Small intestine (tissue), 7 donors: ENCODE results near the gene CCNB3. TPM values are rescaled to one million over a fixed set of nuclear protein-coding genes. Genes with fewer than 3 reads are reported as not detected.
A peak's percentile ranks its signal among the peaks of the same experiment; 100 is the strongest.

Experiments
- DNase-seq, 2 donors: peaks; one replicate each; pipeline versions ENCODE4 v3.0.0 to v3.0.0-alpha.2; 2013
- FAIRE-seq: peaks from 2 replicates; lab custom pipeline; 2012; peaks lifted over from hg19 to GRCh38; lab: Jason Lieb, UNC
- H3K27ac ChIP-seq, 3 donors: one replicate each; pipeline ENCODE4 v1.5.1; 2013; ENCODE audit warnings: low read length in 2 of 3, mild to moderate bottlenecking in 2 of 3, control low read depth in 1 of 3, inconsistent platforms in 1 of 3, low read depth in 1 of 3, moderate library complexity in 1 of 3
- H3K27me3 ChIP-seq, 3 donors: one replicate each; pipeline ENCODE4 v1.6.1; 2013; ENCODE audit warnings: low read length in 3 of 3, inconsistent platforms in 1 of 3; ENCODE audit not compliant: control insufficient read depth in 3 of 3, insufficient read depth in 3 of 3
- H3K36me3 ChIP-seq, 3 donors: one replicate each; pipeline ENCODE4 v1.6.1; 2013; ENCODE audit warnings: low read length in 3 of 3, inconsistent platforms in 1 of 3, low read depth in 1 of 3, mild to moderate bottlenecking in 1 of 3, moderate library complexity in 1 of 3; ENCODE audit not compliant: control insufficient read depth in 3 of 3, insufficient read depth in 2 of 3
- H3K4me1 ChIP-seq, 3 donors: one replicate each; pipeline ENCODE4 v1.6.1; 2013; ENCODE audit warnings: low read length in 2 of 3, inconsistent platforms in 1 of 3, low read depth in 1 of 3, mild to moderate bottlenecking in 1 of 3, moderate library complexity in 1 of 3; ENCODE audit not compliant: control insufficient read depth in 3 of 3, insufficient read depth in 2 of 3
- H3K4me3 ChIP-seq, 3 donors: one replicate each; pipeline ENCODE4 v1.5.1; 2013; ENCODE audit warnings: low read length in 3 of 3, control low read depth in 1 of 3, inconsistent platforms in 1 of 3, low read depth in 1 of 3, mild to moderate bottlenecking in 1 of 3, moderate library complexity in 1 of 3
- H3K9me3 ChIP-seq, 2 donors: one replicate each; pipeline ENCODE4 v1.6.1; 2013; ENCODE audit warnings: low read depth in 1 of 2, low read length in 1 of 2; ENCODE audit not compliant: control insufficient read depth in 2 of 2, insufficient read depth in 1 of 2
- whole genome bisulfite sequencing, 3 donors: extraction: QIAGEN DNeasy Blood & Tissue Kit; methylation state at CpG; one replicate each; pipeline ENCODE4 v1.1.7; 2013; 5-methylcytosine and 5-hydroxymethylcytosine counted together
- polyA plus RNA-seq, 4 donors: library from polyadenylated mRNA; stranded (reverse) in 3 of 4; unstranded in 1 of 4; fragments of 200-250 nt in 3 of 4; fragments of 120-200 nt in 1 of 4; gene quantifications; one replicate each; pipeline versions ENCODE4 v1.2.1 to v1.2.3, GENCODE V29; 2013
- donor health status: healthy with polysubstance abuse.
- donor health status: control.
- donor health status: control.
- donor health status: Bipolar disorder and iron deficiency.
- donor health status: healthy.

CCNB3 gene
- polyA plus RNA-seq, 4 donors = 0.12 to 0.54 (median 0.37) TPM; not detected in 1

GRCh38 chrX:50180073-50180940 lies 24.3 kb upstream of the CCNB3 start:
- peaks cover 0 to 5% (median 0%) of the 10 kb centered on the region in 3 donors for H3K4me1 ChIP-seq
- no peak overlapping the region for H3K27ac ChIP-seq
- 45 to 58% (median 54%) methylated on average over 8 to 10 of the region's 10 CpGs for WGBS, 3 donors
- no peaks in the 10 kb centered on the region for H3K36me3 ChIP-seq
- FAIRE-seq = no peak
- H3K9me3 ChIP-seq = no peaks in the 10 kb centered on the region
- H3K27me3 ChIP-seq = no peaks in the 10 kb centered on the region
- no peak for DNase-seq
- no peak overlapping the region for H3K4me3 ChIP-seq

- Histone ChIP-seq H3K4me3 (no peak overlapping the region), H3K9me3 (no peaks in the 10 kb centered on the region), H3K36me3 (no peaks in the 10 kb centered on the region), H3K4me1 (peaks cover 0 to 17% (median 0%) of the 10 kb centered on the region in 3 donors), H3K27ac (no peak overlapping the region), H3K27me3 (no peaks in the 10 kb centered on the region)
- DNase-seq (no peak), FAIRE-seq (no peak)
- 19 to 76% (median 39%) methylated on average over 3 of the region's 3 CpGs for WGBS, 3 donors
Measured at GRCh38 chrX:50183891-50184290, 20.7 kb upstream of the CCNB3 start.

- H3K4me1 ChIP-seq = peaks cover 0 to 23% (median 0%) of the 10 kb centered on the region in 3 donors
- H3K27me3 ChIP-seq = no peaks in the 10 kb centered on the region
- WGBS, 3 donors = 48 to 51% (median 51%) methylated on average over 9 of the region's 9 CpGs
- no peak overlapping the region for H3K4me3 ChIP-seq
- no peaks in the 10 kb centered on the region for H3K9me3 ChIP-seq
- no peaks in the 10 kb centered on the region for H3K36me3 ChIP-seq
- H3K27ac ChIP-seq = no peak overlapping the region
- FAIRE-seq = no peak
- no peak for DNase-seq
Measured at GRCh38 chrX:50188859-50189600, 15.5 kb upstream of the CCNB3 start.

DNA sequence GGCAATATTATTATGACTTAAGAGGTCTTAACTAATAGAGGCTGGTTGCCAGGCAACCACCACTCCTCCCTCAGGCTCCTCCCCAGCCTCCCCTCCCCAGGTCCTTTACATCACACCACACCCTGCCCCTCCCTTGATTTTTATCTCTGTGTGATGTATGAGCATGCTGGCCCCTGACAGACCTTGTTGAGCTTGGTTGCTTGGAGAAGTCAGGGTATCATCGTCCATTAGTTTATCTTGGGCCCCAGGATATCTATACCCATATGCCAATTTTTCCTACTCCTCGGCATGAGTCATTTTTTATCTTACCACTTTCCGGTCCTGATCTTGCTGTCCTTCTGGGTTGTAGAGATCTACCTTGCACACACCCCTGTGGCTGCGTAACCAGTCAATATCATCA lies 6.2 kb upstream of the CCNB3 start:
- no peaks in the 10 kb centered on the region for H3K36me3 ChIP-seq
- DNase-seq (peak; percentile 63 to 69), FAIRE-seq (no peak)

GRCh38 chrX:50200907-50201306 lies 3.7 kb upstream of the CCNB3 start, which contains the start of gene AKAP4:
AKAP4 (minus strand) TSS chrX:50201007; CDS start chrX:50200889, 118 bp downstream.
- peaks cover 2 to 3% (median 3%) of the 10 kb centered on the region in 3 donors for H3K4me1 ChIP-seq
- no peak within 1 kb of the TSS for H3K4me3 ChIP-seq
- no peaks in the 10 kb centered on the region for H3K9me3 ChIP-seq
- 67 to 94% (median 85%) methylated on average over 1 of the region's 1 CpG for WGBS, 3 donors
- FAIRE-seq = no peak
- DNase-seq = no peak
- no peaks in the 10 kb centered on the region for H3K27me3 ChIP-seq
- no peaks in the 10 kb centered on the region for H3K36me3 ChIP-seq
- H3K27ac ChIP-seq = no peak within 1 kb of the TSS

More for the DNA sequence above, 6.2 kb upstream of the CCNB3 start:
- Histone ChIP-seq H3K27ac (peak overlapping the region in 1 of 3 donors; percentile 22), H3K4me1 (peaks cover 0 to 3% (median 0%) of the 10 kb centered on the region in 3 donors), H3K9me3 (no peaks in the 10 kb centered on the region), H3K4me3 (no peak overlapping the region), H3K27me3 (no peaks in the 10 kb centered on the region)
- WGBS, 3 donors = 25 to 58% (median 30%) methylated on average over 4 of the region's 4 CpGs

GRCh38 chrX:50202539-50202938 lies 2.0 kb upstream of the CCNB3 start:
- DNase-seq (no peak), FAIRE-seq (no peak)
- no peaks in the 10 kb centered on the region for H3K9me3 ChIP-seq
- H3K4me1 ChIP-seq = peaks cover 2 to 3% (median 3%) of the 10 kb centered on the region in 3 donors
- H3K4me3 ChIP-seq = no peak overlapping the region
- H3K27me3 ChIP-seq = no peaks in the 10 kb centered on the region
- 62 to 73% (median 66%) methylated on average over 3 of the region's 3 CpGs for WGBS, 3 donors
- H3K27ac ChIP-seq = no peak overlapping the region
- no peaks in the 10 kb centered on the region for H3K36me3 ChIP-seq

DNA sequence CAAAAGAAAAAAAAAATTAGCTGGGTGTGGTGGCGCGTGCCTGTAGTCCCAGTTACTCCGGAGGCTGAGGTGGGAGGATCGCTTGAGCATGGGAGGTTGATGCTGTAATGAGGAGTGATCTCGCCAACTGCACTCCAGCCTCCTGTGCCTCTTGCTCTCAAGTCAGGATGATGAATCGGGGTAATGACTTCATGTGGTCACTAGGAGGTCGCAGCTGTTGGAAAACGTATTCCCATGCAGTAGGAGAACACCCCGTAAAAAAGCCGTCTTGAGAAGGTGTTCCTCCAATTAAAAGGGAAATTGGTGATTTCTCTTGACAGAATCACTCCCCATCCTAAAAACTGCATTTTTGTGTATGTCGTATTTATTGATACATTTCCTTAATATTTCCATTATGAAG lies 2.2 kb downstream of the CCNB3 start:
- Histone ChIP-seq H3K36me3 (no peaks in the 10 kb centered on the region), H3K9me3 (no peaks in the 10 kb centered on the region), H3K4me3 (no peak overlapping the region), H3K4me1 (peaks cover 0 to 3% (median 2%) of the 10 kb centered on the region in 3 donors), H3K27me3 (no peaks in the 10 kb centered on the region), H3K27ac (no peak overlapping the region)
- FAIRE-seq (no peak), DNase-seq (no peak)
- 74 to 82% (median 74%) methylated on average over 11 of the region's 11 CpGs for WGBS, 3 donors

DNA sequence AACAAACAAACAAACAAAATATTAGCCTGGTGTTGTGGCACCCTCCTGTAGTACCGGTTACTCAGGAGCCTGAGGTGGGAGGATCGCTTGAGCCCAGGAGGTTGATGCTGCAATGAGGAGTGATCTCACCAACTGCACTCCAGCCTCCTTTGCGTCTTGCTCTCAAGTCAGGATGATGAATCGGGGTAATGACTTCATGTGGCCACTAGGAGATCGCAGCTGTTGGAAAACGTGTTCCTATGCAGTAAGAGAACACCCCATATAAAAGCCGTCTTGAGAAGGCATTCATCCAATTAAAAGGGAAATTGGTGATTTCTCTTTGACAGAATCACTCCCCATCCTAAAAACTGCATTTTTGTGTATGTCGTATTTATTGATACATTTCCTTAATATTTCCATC lies 6.9 kb downstream of the CCNB3 start:
- no peaks in the 10 kb centered on the region for H3K9me3 ChIP-seq
- H3K4me3 ChIP-seq = no peak overlapping the region
- no peak overlapping the region for H3K27ac ChIP-seq
- DNase-seq (peak in 1 of 2 donors; percentile 17), FAIRE-seq (no peak)
- H3K36me3 ChIP-seq = no peaks in the 10 kb centered on the region
- H3K4me1 ChIP-seq = no peaks in the 10 kb centered on the region
- WGBS, 3 donors = 43 to 55% (median 45%) methylated on average over 8 of the region's 8 CpGs
- H3K27me3 ChIP-seq = no peaks in the 10 kb centered on the region
